Measurements from ENCODE around the gene PPY. TPM values are rescaled to one million over a fixed set of nuclear protein-coding genes. Genes with fewer than 3 reads are reported as not detected.

PPY gene
- total RNA-seq (2022; extraction: Qiagen RNA extraction; ENCODE audit: low read depth) = not detected in 5 replicates

GRCh38 chr17:43942051-43942685, at the start of gene PPY:
TSS of gene PPY (minus strand) at chr17:43942476. CDS start at chr17:43941654, 822 bp downstream.

GRCh38 chr17:43953746-43954145, 11.5 kb upstream of the PPY start, which contains the start of gene PYY:
TSS of gene PYY (minus strand) at chr17:43953940. CDS start at chr17:43953483, 457 bp downstream.

GRCh38 chr17:43907425-43907981, 34.8 kb downstream of the PPY start, which contains the start of gene MPP2:
TSS of gene MPP2 (minus strand) at chr17:43907536. CDS start at chr17:43904460, 3,076 bp downstream.

Other genes with a start within 250 kb of the PPY start
- gene SOST, start 183.7 kb downstream of the PPY start, total RNA-seq (2022; extraction: Qiagen RNA extraction; ENCODE audit: low read depth) = not detected in 5 replicates
- 58.9 to 63.0 TPM (median 61.1 TPM) in 5 replicates for gene DUSP3, start 163.5 kb downstream of the PPY start, total RNA-seq (2022; extraction: Qiagen RNA extraction; ENCODE audit: low read depth)
- gene CFAP97D1, start 162.0 kb downstream of the PPY start, total RNA-seq (2022; extraction: Qiagen RNA extraction; ENCODE audit: low read depth) = 0.03 TPM in 1 of 5 replicates, not detected in the others
- gene MPP3, start 109.3 kb downstream of the PPY start, total RNA-seq (2022; extraction: Qiagen RNA extraction; ENCODE audit: low read depth) = 14.4 to 16.9 TPM (median 15.8 TPM) in 5 replicates
- 0.05 TPM in 1 of 5 replicates, not detected in the others for gene CD300LG, start 95.3 kb downstream of the PPY start, total RNA-seq (2022; extraction: Qiagen RNA extraction; ENCODE audit: low read depth)
- gene MPP2, start 34.9 kb downstream of the PPY start, total RNA-seq (2022; extraction: Qiagen RNA extraction; ENCODE audit: low read depth) = 1.1 to 2.1 TPM (median 1.4 TPM) in 5 replicates
- gene PYY, start 11.5 kb upstream of the PPY start, total RNA-seq (2022; extraction: Qiagen RNA extraction; ENCODE audit: low read depth) = not detected in 5 replicates
- gene NAGS, start 62.1 kb upstream of the PPY start, total RNA-seq (2022; extraction: Qiagen RNA extraction; ENCODE audit: low read depth) = 0.69 to 1.5 TPM (median 1.2 TPM) in 5 replicates
- gene TMEM101, start 72.5 kb upstream of the PPY start, total RNA-seq (2022; extraction: Qiagen RNA extraction; ENCODE audit: low read depth) = 26.3 to 30.5 TPM (median 28.1 TPM) in 5 replicates
- 48.4 to 53.4 TPM (median 53.0 TPM) in 5 replicates for gene LSM12, start 124.2 kb upstream of the PPY start, total RNA-seq (2022; extraction: Qiagen RNA extraction; ENCODE audit: low read depth)
- gene G6PC3, start 128.3 kb upstream of the PPY start, total RNA-seq (2022; extraction: Qiagen RNA extraction; ENCODE audit: low read depth) = 125 to 170 TPM (median 161 TPM) in 5 replicates
- 12.6 to 14.9 TPM (median 14.3 TPM) in 5 replicates for gene HDAC5, start 181.2 kb upstream of the PPY start, total RNA-seq (2022; extraction: Qiagen RNA extraction; ENCODE audit: low read depth)
- gene HROB, start 199.5 kb upstream of the PPY start, total RNA-seq (2022; extraction: Qiagen RNA extraction; ENCODE audit: low read depth) = 6.7 to 9.6 TPM (median 9.0 TPM) in 5 replicates
- 0.12 TPM in 1 of 5 replicates, not detected in the others for gene ASB16, start 228.2 kb upstream of the PPY start, total RNA-seq (2022; extraction: Qiagen RNA extraction; ENCODE audit: low read depth)
- 35.6 to 45.7 TPM (median 42.6 TPM) in 5 replicates for gene TMUB2, start 244.5 kb upstream of the PPY start, total RNA-seq (2022; extraction: Qiagen RNA extraction; ENCODE audit: low read depth)

All from A549 treated with GW870086 at 1 μM for 4 hours (cell line).